Right renal cortex interstitium (tissue), 3 donors: ENCODE results near the gene CPED1. TPM values are rescaled to one million over a fixed set of nuclear protein-coding genes. Genes with fewer than 3 reads are reported as not detected.

Experiments used
- DNase-seq, 3 donors: peaks; one replicate each; pipeline ENCODE4 v3.0.0-alpha.2; 2013; ENCODE audit warnings: low read depth in 3 of 3, low spot score in 2 of 3
- polyA plus RNA-seq, 3 donors: library from polyadenylated mRNA; unstranded; fragments of 120-200 nt; gene quantifications; one replicate each; pipeline ENCODE4 v1.2.1, GENCODE V29; 2013; ENCODE audit not compliant: insufficient read length in 3 of 3

The CPED1 gene
- polyA plus RNA-seq, 3 donors = 36.9 to 43.0 (median 42.1) TPM

- DNase-seq = no peak
Observed at GRCh38 chr7:121082400-121083101, 94.0 kb downstream of the CPED1 start.

GRCh38 chr7:121083138-121083789 lies 94.8 kb downstream of the CPED1 start:
- DNase-seq = no peak

- DNase-seq = no peak
Observed at GRCh38 chr7:121083790-121084251, 95.3 kb downstream of the CPED1 start.

GRCh38 chr7:121084256-121084655 lies 95.7 kb downstream of the CPED1 start:
- DNase-seq = no peak

- DNase-seq = no peak
Observed at GRCh38 chr7:121084748-121085336, 96.3 kb downstream of the CPED1 start.

- no peak for DNase-seq
Observed at GRCh38 chr7:121085922-121086321, 97.4 kb downstream of the CPED1 start.

- DNase-seq = no peak
Observed at GRCh38 chr7:121088870-121089269, 100.4 kb downstream of the CPED1 start.

- DNase-seq = no peak
Observed at GRCh38 chr7:121094829-121095228, 106.3 kb downstream of the CPED1 start.

- no peak for DNase-seq
Observed at GRCh38 chr7:121097577-121097976, 109.1 kb downstream of the CPED1 start.

GRCh38 chr7:121099572-121099971 lies 111.1 kb downstream of the CPED1 start:
- no peak for DNase-seq

GRCh38 chr7:121101083-121101482 lies 112.6 kb downstream of the CPED1 start:
- DNase-seq = no peak

GRCh38 chr7:121101621-121102020 lies 113.1 kb downstream of the CPED1 start:
- DNase-seq = no peak

GRCh38 chr7:121102619-121103018 lies 114.1 kb downstream of the CPED1 start:
- no peak for DNase-seq

- no peak for DNase-seq
Observed at GRCh38 chr7:121103086-121103485, 114.6 kb downstream of the CPED1 start.

GRCh38 chr7:121103579-121103978 lies 115.1 kb downstream of the CPED1 start:
- DNase-seq = no peak

GRCh38 chr7:121105262-121105661 lies 116.8 kb downstream of the CPED1 start:
- DNase-seq = no peak

- DNase-seq = peak; percentile 48 to 54 (median 49)
Observed at GRCh38 chr7:121107923-121108498, 119.5 kb downstream of the CPED1 start.

GRCh38 chr7:121109145-121109544 lies 120.6 kb downstream of the CPED1 start:
- no peak for DNase-seq

- no peak for DNase-seq
Observed at GRCh38 chr7:121113288-121113687, 124.8 kb downstream of the CPED1 start.

- no peak for DNase-seq
Observed at GRCh38 chr7:121116396-121116795, 127.9 kb downstream of the CPED1 start.

GRCh38 chr7:121119047-121119446 lies 130.5 kb downstream of the CPED1 start:
- no peak for DNase-seq

- no peak for DNase-seq
Observed at GRCh38 chr7:121123032-121123431, 134.5 kb downstream of the CPED1 start.
